Loucy (cell line): ENCODE data around the gene MT1B.

Experiments
- CTCF ChIP-seq: fragments of 200-600 bp; sonication (generic); conservative IDR thresholded peaks from 2 replicates; pipeline ENCODE4 v1.5.1; 2014; ENCODE audit warnings: mild to moderate bottlenecking, antibody characterized with exemption, low read length
- EZH2phosphoT487 ChIP-seq: fragments of 200-600 bp; IDR thresholded peaks from 2 replicates; pipeline ENCODE4 v1.6.1; 2018; ENCODE audit warnings: antibody characterized with exemption, mild to moderate bottlenecking, moderate library complexity, borderline replicate concordance

GRCh38 chr16:56628486-56629350, 23.0 kb upstream of the MT1B start:
- TF ChIP-seq EZH2phosphoT487 (no peak), CTCF (no peak)
